HG03045 (cell line): ENCODE data around the gene KRTAP10-12.
"Not testable (repeated sequence)": the region's sequence is repeated elsewhere in the genome, so short reads cannot be mapped to it uniquely, and the experiment has no call there.

ENCODE experiments used
- ATAC-seq: cut with Tn5 transposase; IDR thresholded peaks from one replicate; pipeline ENCODE4 v1.9.1; 2021; ENCODE audit warnings: mild to moderate bottlenecking, moderate library complexity; ENCODE audit not compliant: unreplicated experiment

The KRTAP10-12 gene

GRCh38 chr21:44667612-44668011 is 29.4 kb upstream of the KRTAP10-12 start:
- no peak for ATAC-seq

- no peak for ATAC-seq
These were observed 26.1 kb upstream of the KRTAP10-12 start for GRCh38 chr21:44670642-44671432.

GRCh38 chr21:44671911-44672310 is 25.1 kb upstream of the KRTAP10-12 start:
- ATAC-seq: no peak

- no peak for ATAC-seq
These were observed 19.1 kb upstream of the KRTAP10-12 start for GRCh38 chr21:44677881-44678280.

GRCh38 chr21:44681152-44681551 is 15.8 kb upstream of the KRTAP10-12 start:
- ATAC-seq: no peak

GRCh38 chr21:44681861-44682579 is 15.0 kb upstream of the KRTAP10-12 start, which contains the start of gene KRTAP12-1:
KRTAP12-1 (minus strand) TSS chr21:44682163; CDS start chr21:44682123, 40 bp downstream.
- ATAC-seq: no peak

- ATAC-seq: no peak
These were observed 14.3 kb upstream of the KRTAP10-12 start for GRCh38 chr21:44682580-44683151.

GRCh38 chr21:44684077-44684476 is 12.9 kb upstream of the KRTAP10-12 start:
- no peak for ATAC-seq

GRCh38 chr21:44684483-44684882 is 12.5 kb upstream of the KRTAP10-12 start:
- no peak for ATAC-seq

- not testable (repeated sequence) for ATAC-seq
These were observed 11.9 kb upstream of the KRTAP10-12 start for GRCh38 chr21:44685050-44685449.

- ATAC-seq: no peak
These were observed 10.8 kb upstream of the KRTAP10-12 start for GRCh38 chr21:44686000-44686781.

GRCh38 chr21:44686843-44687561 is 10.0 kb upstream of the KRTAP10-12 start:
- ATAC-seq: no peak

- no peak for ATAC-seq
These were observed 9.3 kb upstream of the KRTAP10-12 start for GRCh38 chr21:44687671-44688070.

GRCh38 chr21:44689740-44690139 is 7.2 kb upstream of the KRTAP10-12 start:
- ATAC-seq: not testable (repeated sequence)

GRCh38 chr21:44691686-44692085 is 5.3 kb upstream of the KRTAP10-12 start:
- ATAC-seq: no peak

- ATAC-seq: no peak
These were observed 4.0 kb upstream of the KRTAP10-12 start for GRCh38 chr21:44692798-44693512.

GRCh38 chr21:44694776-44695175 is 2.2 kb upstream of the KRTAP10-12 start:
- ATAC-seq: no peak

- no peak for ATAC-seq
These were observed 1.8 kb upstream of the KRTAP10-12 start for GRCh38 chr21:44695184-44695583.

GRCh38 chr21:44695641-44696040 is 1.3 kb upstream of the KRTAP10-12 start:
- no peak for ATAC-seq

GRCh38 chr21:44696572-44696971 is 400 bp upstream of the KRTAP10-12 start:
- no peak for ATAC-seq
